GM18526 (cell line): Measurements from ENCODE around the gene SLC30A10.

ENCODE experiments used
- POLR2A ChIP-seq: IDR thresholded peaks from 3 replicates; pipeline ENCODE4 v1.6.1; 2011; ENCODE audit not compliant: insufficient read length; ENCODE audit errors: extremely low read depth

SLC30A10 gene

DNA sequence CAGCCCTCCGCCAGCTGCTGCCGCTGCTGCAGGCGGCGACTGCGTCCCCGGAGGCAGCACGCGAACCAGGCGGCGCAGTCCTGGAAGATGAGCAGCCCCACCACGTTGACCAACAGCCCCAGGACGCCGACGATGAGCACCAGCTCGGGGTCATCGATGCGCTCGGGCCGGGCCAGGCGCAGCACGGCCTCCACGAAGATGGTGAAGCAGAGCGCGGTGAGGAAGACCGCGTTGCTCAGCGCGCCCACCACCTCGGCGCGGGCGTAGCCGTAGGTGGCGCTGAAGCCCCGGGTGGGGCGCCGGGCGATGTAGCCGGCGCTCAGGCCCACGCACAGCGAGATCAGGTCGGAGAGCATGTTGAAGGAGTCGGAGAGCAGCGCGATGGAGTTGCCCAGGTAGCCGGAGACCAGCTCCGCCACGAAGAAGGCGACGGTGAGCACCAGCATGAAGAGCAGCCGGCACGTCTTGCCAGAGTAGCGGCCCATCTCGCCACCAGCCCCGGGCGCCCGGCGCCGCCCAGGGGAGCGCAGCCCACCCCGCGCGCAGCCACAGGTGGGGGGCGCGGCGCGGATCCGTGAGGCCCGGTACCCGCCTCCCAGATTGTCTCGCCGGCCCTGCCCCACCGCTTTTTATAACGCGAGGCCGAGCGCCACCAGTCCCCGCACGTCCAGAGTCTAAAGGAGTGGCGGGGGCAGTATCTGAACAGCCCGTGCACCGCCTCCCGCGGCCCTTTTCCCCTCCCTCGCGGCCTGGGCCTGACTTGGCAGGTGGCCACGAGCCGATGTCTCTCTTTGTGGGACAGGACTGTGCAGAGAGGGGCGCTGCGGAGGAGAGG is at the start of gene SLC30A10:
Gene SLC30A10 (minus strand): TSS at position 602 of the 835 bp plus-strand sequence. CDS start 117 bp downstream, at position 485.
- TF ChIP-seq POLR2A, result no peak

DNA sequence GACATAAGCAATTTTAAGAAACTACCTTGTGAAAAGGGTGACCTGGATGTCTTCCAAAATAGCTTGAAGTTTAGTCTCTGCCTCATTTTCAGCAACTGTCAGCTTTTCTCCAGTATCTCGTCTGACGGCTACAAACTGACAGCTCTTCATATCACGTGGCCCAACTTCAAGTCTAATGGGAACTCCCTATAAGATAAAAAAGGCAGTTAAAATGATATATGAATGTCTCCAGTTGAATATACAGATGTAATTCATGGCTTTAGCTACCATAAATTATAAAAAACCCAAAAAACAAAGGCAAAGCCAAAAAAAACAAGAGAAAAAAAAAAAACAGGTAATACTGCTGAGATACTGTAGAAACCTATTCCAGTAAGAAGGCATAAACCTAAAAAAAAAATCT is 44.9 kb upstream of the SLC30A10 start:
- TF ChIP-seq POLR2A, result no peak

DNA sequence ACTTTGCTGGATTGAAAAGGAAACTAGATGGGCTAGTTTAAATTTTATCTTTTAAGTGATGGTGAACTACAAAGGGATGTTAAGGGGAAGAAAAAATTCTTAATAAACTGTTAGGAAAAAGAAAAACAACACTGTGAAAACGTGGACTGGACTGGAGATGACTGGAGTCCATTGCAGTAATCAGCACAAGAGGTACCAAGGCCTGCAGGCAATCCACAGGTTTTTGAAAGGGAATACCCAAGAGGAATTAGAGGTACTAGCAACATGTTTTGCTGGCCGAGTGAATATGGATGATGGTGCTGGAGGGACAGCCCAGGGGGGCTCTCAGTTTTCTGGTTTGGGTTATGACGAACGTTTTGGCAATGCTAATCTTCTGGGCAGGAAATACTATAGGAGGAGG is 39.0 kb upstream of the SLC30A10 start:
- no peak for TF ChIP-seq POLR2A

DNA sequence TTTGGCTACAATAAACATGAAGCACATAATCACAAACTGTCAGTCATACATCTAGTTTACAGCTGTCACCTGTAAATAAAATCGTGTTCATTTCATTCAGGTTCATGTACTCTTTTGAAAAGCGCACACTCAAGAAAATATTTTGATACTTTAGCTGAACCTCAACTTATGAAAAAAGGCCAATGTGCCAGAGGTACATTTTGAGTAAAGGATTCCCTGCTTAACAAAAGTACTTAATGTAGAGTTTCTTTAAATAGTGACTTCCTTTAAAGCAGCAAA is 37.7 kb upstream of the SLC30A10 start:
- TF ChIP-seq POLR2A, result no peak

DNA sequence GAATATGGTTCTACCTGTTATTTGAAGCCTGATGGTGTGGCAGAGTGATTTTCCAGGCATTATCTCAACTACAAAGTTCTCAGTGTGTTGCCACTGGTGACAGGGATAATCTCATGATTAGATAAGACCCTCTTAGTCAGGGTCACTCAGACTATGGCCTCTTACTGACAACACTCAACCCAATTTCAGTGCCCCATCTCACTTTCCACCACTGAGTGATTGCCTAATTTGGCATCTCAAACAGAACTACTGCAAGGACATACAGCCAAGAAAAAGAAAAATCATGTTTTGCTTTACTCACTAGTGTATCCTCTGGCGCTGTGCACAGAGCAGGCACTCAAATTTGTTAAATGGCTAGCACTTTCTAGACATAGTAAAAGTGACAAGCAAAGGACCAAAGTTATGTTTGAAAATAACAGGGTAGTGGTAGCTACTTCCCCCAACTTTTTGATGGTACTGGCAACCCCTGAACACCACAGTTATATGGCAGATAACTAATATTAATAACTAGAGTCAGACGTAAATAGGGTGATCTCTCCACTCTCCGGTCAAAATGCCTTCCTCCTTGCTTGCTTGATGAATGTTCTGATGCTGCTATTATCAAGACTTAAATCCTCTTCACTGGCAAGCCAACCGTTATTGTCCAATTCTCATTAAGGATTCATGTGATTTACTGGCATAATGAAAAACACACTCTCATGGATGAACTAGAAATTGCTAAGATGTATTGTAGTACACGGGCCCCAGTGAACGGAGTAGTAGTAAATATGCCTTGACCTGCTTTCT is 37.1 kb upstream of the SLC30A10 start:
- no peak for TF ChIP-seq POLR2A

DNA sequence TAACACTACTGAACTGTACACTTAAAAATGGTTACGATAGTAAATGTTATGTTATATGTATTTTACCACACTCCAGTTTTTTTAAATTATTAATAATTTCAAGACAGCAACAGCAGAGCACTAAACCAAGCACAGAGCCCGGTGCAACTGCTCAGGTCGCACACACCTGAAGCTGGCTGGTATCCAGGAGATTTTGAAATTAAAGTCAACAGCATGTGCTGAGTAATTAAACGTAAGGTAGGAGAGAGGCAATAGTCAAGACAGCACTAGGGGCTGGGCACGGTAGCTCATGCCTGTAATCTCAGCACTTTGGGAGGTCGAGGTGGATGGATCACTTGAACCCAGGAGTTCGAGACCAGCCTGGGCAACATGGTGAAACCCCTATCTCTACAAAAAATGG is 35.1 kb upstream of the SLC30A10 start:
- no peak for TF ChIP-seq POLR2A

DNA sequence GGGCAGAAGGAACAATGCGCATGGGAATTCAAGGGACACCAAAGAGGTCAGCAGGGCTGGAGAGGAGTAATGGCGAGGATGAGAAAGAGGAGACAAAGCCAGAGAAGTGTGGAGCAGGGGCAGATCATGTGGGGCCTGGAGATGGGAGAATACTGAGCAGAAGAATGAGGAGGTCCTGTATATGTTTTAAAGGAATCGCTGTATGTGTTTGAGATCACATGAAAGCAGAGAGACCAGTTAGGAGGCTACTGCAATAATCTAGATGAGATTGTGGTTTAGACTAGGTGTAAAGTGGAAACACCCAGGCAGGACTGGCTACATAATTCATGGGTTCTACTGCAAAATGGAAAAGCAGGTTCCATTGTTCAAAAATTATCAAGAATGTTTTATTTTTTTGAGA is 33.3 kb upstream of the SLC30A10 start:
- no peak for TF ChIP-seq POLR2A

DNA sequence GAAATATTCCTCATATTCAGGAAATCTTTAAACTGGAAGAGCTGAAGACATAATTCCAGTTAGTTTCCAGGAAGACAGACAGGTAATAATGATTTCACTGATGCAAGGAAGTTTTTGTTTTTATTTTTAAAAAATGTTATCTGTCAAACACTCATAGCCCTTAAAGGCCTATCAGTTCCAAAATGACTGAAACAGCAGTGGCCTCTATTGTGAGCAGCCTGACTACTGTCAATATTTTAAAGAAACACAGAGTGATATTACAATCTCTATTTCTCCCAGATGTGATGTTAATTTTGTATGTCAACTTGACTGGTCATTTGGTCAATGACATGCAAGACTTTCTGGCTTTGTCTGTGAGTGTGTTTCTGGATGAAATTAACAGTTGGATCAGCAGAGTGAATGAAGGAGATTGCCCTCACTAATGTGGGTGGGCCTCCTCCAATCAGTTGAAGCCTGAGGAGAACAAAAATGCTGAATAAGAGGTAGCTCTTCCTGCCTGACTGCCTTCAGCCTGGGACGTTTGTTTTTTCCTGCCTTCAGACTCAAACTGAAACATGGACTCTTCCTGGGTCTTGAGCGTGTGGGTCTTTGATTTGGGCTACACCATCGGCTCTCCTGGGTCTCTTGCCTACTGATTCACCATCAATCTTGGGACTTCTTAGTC is 31.3 kb upstream of the SLC30A10 start:
- no peak for TF ChIP-seq POLR2A

DNA sequence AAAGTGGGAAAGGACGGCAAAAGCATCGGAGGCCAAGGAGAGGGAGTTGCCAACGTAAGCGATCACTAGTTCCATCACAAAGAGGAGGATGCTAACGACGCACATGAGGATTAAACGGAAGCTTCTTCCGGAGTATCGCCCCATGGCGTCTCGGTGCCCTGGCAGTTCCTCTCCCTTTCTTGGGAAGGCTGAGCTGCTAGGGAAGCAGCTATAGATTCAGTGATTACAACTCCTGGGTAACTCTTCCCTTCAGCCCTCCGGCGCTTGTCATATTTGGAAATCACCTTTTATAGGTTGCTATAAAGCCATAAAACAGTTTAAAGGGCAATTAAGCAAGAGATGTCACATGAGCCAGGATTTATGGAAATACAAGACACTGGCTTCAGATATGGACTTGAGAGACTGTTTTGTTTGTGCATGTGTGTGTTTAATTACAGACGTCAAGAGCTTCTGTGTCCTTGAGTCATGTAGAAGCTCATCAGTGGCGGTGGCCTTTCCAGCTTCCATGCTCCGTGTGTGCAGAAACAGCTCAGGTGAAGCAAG is 30.6 kb upstream of the SLC30A10 start:
- no peak for TF ChIP-seq POLR2A

DNA sequence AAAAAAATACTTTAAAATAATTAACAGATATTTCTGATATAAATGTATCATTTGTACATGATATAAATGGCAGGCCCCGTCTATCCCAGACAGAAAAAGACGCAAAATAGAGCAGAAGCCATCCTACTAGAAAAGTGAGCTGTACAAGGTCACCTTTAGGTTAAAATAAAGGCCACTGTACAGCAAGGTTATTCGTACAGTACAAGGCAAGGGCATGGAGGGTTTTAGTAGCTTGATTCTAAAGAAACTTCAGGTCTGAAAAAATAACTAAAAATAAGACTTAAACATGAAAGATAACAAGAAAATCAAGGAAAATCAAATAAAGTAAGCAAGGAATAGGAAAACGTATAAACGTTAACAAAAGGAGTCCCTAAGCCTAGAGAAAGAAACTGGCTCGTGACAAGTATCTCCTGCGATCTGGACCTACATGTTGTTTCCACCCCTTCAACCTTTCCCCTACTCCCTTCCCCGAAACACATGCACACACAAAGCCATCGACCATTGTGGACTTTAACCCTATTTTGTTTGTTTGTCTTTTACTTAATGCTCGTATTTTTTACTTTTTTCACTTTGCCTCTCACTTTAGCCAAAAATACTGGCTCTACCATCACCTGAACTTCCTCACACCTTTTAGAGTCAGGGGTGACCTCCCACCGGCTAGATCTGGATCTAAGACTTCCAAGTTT is 26.5 kb upstream of the SLC30A10 start:
- no peak for TF ChIP-seq POLR2A

DNA sequence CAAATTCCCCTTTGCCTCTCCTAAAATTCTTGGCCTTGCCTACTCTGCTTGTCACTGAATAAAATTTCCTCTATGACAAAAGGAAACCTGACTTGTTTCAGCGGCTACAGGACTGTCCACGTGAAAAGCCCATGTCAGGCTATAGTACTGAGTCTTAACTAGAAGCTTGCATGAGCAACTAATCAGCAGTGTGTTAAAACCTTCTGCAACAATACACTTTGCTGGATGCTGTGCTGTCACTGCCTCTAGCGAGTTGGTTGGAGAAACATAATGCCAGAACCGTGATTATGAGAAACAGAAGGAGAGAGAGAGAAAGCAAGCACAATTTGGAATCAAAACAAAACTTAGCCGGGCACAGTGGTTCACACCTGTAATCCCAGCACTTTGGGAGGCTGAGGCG is 25.7 kb upstream of the SLC30A10 start:
- no peak for TF ChIP-seq POLR2A

DNA sequence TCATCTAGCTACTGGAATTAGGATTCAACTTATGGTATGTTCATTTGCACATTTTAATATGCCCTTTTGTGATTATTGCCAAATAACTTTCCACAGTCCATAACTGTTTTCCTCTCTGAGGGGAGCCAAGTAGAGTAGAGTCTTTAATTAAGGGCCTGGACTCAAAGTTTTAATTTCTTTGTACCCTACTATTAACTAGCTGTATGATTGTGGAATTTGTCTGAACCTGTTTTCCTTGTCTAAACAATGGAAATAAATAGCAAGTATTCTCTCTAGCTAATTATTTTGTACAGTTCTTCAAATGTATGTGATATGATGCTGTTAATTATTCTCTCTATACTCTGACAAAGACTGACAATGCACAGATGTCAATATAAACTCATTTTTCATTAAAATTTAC is 24.0 kb upstream of the SLC30A10 start:
- no peak for TF ChIP-seq POLR2A

DNA sequence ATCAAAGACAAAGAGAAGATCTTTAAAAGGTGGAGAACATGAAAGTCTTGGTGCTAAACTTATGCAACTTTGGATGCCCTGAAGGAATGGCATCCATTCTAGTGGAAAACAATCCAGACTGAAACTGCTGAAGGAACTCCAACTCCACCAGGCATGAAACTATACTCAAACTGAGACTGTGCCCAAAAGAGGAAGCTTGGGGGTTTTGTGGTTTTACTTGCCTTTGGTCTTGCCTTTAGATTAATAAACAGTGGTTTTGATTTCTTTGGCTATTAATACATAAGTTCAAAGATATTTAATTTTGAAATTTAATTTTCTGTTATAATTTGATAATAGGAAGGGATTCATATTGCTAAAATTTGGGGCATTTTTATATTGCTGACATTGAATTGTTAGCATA is 17.4 kb upstream of the SLC30A10 start:
- no peak for TF ChIP-seq POLR2A

DNA sequence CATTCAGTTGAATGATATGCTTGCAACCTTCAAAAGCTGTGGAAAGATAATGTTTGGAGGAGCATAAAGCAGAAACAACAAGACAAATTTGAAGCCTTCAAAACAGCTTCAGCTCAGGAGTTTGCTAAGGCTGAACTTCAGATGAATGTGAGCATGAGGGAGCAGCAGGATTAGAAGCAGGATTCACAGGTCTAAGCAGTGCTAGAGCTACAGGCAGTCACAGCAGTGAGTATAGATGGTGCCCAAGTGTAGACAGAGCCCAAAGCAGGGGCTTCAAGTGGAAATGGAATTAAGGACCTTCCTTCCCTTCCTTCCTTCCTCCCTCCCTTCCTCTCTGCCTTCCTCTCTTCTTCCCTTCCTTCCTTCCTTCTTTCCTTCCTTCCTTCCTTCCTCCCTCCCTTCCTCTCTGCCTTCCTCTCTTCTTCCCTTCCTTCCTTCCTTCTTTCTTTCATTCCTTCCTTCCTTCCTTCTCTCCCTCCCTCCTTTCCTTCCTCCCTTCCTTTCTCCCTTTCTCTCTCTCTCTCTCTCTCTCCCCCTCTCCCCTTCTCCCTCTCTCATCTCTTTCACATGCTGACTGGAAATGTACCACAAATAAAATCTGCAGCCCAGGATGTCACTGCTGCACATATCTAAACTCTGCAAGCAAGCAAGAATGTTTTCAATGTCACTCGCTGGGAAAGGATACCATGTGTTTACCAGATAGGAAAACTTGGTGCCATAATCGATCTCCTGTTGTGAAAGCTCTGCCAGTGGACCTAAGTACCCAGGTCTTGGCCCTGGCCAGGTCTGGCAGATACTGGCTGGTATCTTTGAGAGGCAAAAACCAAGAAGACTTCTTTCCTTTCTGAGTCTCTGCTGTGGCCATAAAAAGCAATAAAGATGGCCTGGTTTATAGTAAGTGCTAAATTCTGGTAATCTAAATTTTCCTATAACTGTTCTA is 13.1 kb upstream of the SLC30A10 start:
- TF ChIP-seq POLR2A, result no peak
